T-helper 2 cell treated with Interferon-gamma antibody and Interleukin-4, amounts not matched to agents 5 μg/mL and 100 μg/mL, for 36 hours (primary cell): ENCODE results near the gene PDZD2.
"Not testable (repeated sequence)": the region's sequence is repeated elsewhere in the genome, so short reads cannot be mapped to it uniquely, and the experiment has no call there.

Source experiments
- DNase-seq: peaks from one replicate; pipeline ENCODE4 v3.0.0; 2021; ENCODE audit warnings: low spot score
- H3K27ac Mint-ChIP-seq: one replicate; pipeline ENCODE4 v1.8.0; 2021; ENCODE audit warnings: mild to moderate bottlenecking, mixed read lengths
- H3K27me3 Mint-ChIP-seq: one replicate; pipeline ENCODE4 v1.8.0; 2021; ENCODE audit warnings: low read depth, mixed read lengths
- H3K36me3 Mint-ChIP-seq: one replicate; pipeline ENCODE4 v1.8.0; 2021; ENCODE audit warnings: low read depth, mixed read lengths
- H3K4me1 Mint-ChIP-seq: one replicate; pipeline ENCODE4 v1.8.0; 2021; ENCODE audit warnings: low read depth, mixed read lengths
- H3K4me3 Mint-ChIP-seq: one replicate; pipeline ENCODE4 v1.8.0; 2022; ENCODE audit warnings: mild to moderate bottlenecking, moderate library complexity, mixed read lengths
- H3K9me3 Mint-ChIP-seq: one replicate; pipeline ENCODE4 v1.8.0; 2021; ENCODE audit warnings: mixed read lengths

Gene PDZD2

GRCh38 chr5:31638748-31639418, at the start of gene PDZD2:
Gene PDZD2, plus strand, starts transcription at chr5:31639131.
- Mint-ChIP-seq H3K27ac (no peak within 1 kb of the TSS), H3K4me1 (peaks cover 3% of the 10 kb centered on the region), H3K9me3 (no peaks in the 10 kb centered on the region), H3K36me3 (no peaks in the 10 kb centered on the region), H3K27me3 (peaks cover 30% of the 10 kb centered on the region), H3K4me3 (peak within 1 kb of the TSS; percentile 83)
- peak; percentile 72 for DNase-seq

GRCh38 chr5:31593665-31594064, 45.3 kb upstream of the PDZD2 start:
- Mint-ChIP-seq H3K4me1 (no peaks in the 10 kb centered on the region), H3K36me3 (no peaks in the 10 kb centered on the region), H3K4me3 (no peak overlapping the region), H3K27me3 (peaks cover 13% of the 10 kb centered on the region), H3K9me3 (no peaks in the 10 kb centered on the region), H3K27ac (no peak overlapping the region)
- no peak for DNase-seq

GRCh38 chr5:31596354-31596753, 42.6 kb upstream of the PDZD2 start:
- Mint-ChIP-seq H3K9me3 (no peaks in the 10 kb centered on the region), H3K36me3 (no peaks in the 10 kb centered on the region), H3K4me3 (no peak overlapping the region), H3K27me3 (peaks cover 13% of the 10 kb centered on the region), H3K4me1 (no peaks in the 10 kb centered on the region), H3K27ac (no peak overlapping the region)
- DNase-seq: no peak

GRCh38 chr5:31598640-31599611, 40.0 kb upstream of the PDZD2 start:
- Mint-ChIP-seq H3K4me1 (no peaks in the 10 kb centered on the region), H3K27me3 (peaks cover 8% of the 10 kb centered on the region), H3K4me3 (no peak overlapping the region), H3K36me3 (no peaks in the 10 kb centered on the region), H3K27ac (no peak overlapping the region), H3K9me3 (no peaks in the 10 kb centered on the region)
- no peak for DNase-seq

- not testable (repeated sequence) for H3K4me3 Mint-ChIP-seq, DNase-seq, H3K4me1 Mint-ChIP-seq, H3K9me3 Mint-ChIP-seq, H3K27me3 Mint-ChIP-seq, H3K36me3 Mint-ChIP-seq, H3K27ac Mint-ChIP-seq
Measured at GRCh38 chr5:31602305-31602704, 36.6 kb upstream of the PDZD2 start.

GRCh38 chr5:31604240-31604639, 34.7 kb upstream of the PDZD2 start:
- no peaks in the 10 kb centered on the region for H3K4me1 Mint-ChIP-seq
- H3K36me3 Mint-ChIP-seq: no peaks in the 10 kb centered on the region
- no peak overlapping the region for H3K27ac Mint-ChIP-seq
- H3K4me3 Mint-ChIP-seq: no peak overlapping the region
- DNase-seq: no peak
- no peaks in the 10 kb centered on the region for H3K9me3 Mint-ChIP-seq
- no peaks in the 10 kb centered on the region for H3K27me3 Mint-ChIP-seq

- no peak for DNase-seq
- Mint-ChIP-seq H3K4me3 (no peak overlapping the region), H3K36me3 (no peaks in the 10 kb centered on the region), H3K27me3 (no peaks in the 10 kb centered on the region), H3K9me3 (no peaks in the 10 kb centered on the region), H3K4me1 (no peaks in the 10 kb centered on the region), H3K27ac (no peak overlapping the region)
Measured at GRCh38 chr5:31604644-31605043, 34.3 kb upstream of the PDZD2 start.

- no peak for DNase-seq
- H3K36me3 Mint-ChIP-seq: no peaks in the 10 kb centered on the region
- H3K27ac Mint-ChIP-seq: no peak overlapping the region
- no peaks in the 10 kb centered on the region for H3K9me3 Mint-ChIP-seq
- H3K4me1 Mint-ChIP-seq: no peaks in the 10 kb centered on the region
- H3K27me3 Mint-ChIP-seq: no peaks in the 10 kb centered on the region
- H3K4me3 Mint-ChIP-seq: no peak overlapping the region
Measured at GRCh38 chr5:31605920-31606319, 33.0 kb upstream of the PDZD2 start.

- H3K27ac Mint-ChIP-seq: no peak overlapping the region
- no peaks in the 10 kb centered on the region for H3K4me1 Mint-ChIP-seq
- no peak for DNase-seq
- H3K27me3 Mint-ChIP-seq: no peaks in the 10 kb centered on the region
- no peaks in the 10 kb centered on the region for H3K36me3 Mint-ChIP-seq
- H3K4me3 Mint-ChIP-seq: no peak overlapping the region
- H3K9me3 Mint-ChIP-seq: no peaks in the 10 kb centered on the region
Measured at GRCh38 chr5:31607546-31607945, 31.4 kb upstream of the PDZD2 start.

- Mint-ChIP-seq H3K4me1 (no peaks in the 10 kb centered on the region), H3K27me3 (no peaks in the 10 kb centered on the region), H3K27ac (no peak overlapping the region), H3K36me3 (no peaks in the 10 kb centered on the region), H3K4me3 (no peak overlapping the region), H3K9me3 (no peaks in the 10 kb centered on the region)
- no peak for DNase-seq
Measured at GRCh38 chr5:31611002-31611401, 27.9 kb upstream of the PDZD2 start.

- H3K27me3 Mint-ChIP-seq: peaks cover 6% of the 10 kb centered on the region
Measured at GRCh38 chr5:31613651-31614050, 25.3 kb upstream of the PDZD2 start.

GRCh38 chr5:31614151-31615020, 24.5 kb upstream of the PDZD2 start:
- peaks cover 10% of the 10 kb centered on the region for H3K27me3 Mint-ChIP-seq
- H3K4me1 Mint-ChIP-seq: no peaks in the 10 kb centered on the region
- no peak for DNase-seq
- no peak overlapping the region for H3K4me3 Mint-ChIP-seq
- H3K36me3 Mint-ChIP-seq: no peaks in the 10 kb centered on the region
- no peaks in the 10 kb centered on the region for H3K9me3 Mint-ChIP-seq
- H3K27ac Mint-ChIP-seq: no peak overlapping the region

More at GRCh38 chr5:31613651-31614050, 25.3 kb upstream of the PDZD2 start:
- no peak overlapping the region for H3K4me3 Mint-ChIP-seq
- H3K27ac Mint-ChIP-seq: no peak overlapping the region
- no peaks in the 10 kb centered on the region for H3K4me1 Mint-ChIP-seq
- no peaks in the 10 kb centered on the region for H3K36me3 Mint-ChIP-seq
- no peaks in the 10 kb centered on the region for H3K9me3 Mint-ChIP-seq
- DNase-seq: no peak

- H3K36me3 Mint-ChIP-seq: no peaks in the 10 kb centered on the region
- peaks cover 13% of the 10 kb centered on the region for H3K27me3 Mint-ChIP-seq
- H3K4me3 Mint-ChIP-seq: no peak overlapping the region
- no peak for DNase-seq
- no peak overlapping the region for H3K27ac Mint-ChIP-seq
- H3K4me1 Mint-ChIP-seq: no peaks in the 10 kb centered on the region
- no peaks in the 10 kb centered on the region for H3K9me3 Mint-ChIP-seq
Measured at GRCh38 chr5:31617867-31618266, 21.1 kb upstream of the PDZD2 start.

- no peak for DNase-seq
- Mint-ChIP-seq H3K27me3 (peaks cover 13% of the 10 kb centered on the region), H3K4me3 (no peak overlapping the region), H3K27ac (no peak overlapping the region), H3K36me3 (no peaks in the 10 kb centered on the region), H3K9me3 (no peaks in the 10 kb centered on the region), H3K4me1 (no peaks in the 10 kb centered on the region)
Measured at GRCh38 chr5:31620026-31620425, 18.9 kb upstream of the PDZD2 start.
